ENCODE measurements around the gene SLFN12. TPM values are rescaled to one million over a fixed set of nuclear protein-coding genes. Genes with fewer than 3 reads are reported as not detected.

The SLFN12 gene
- total RNA-seq, 4 donors from 2014 or later = 11.1 to 15.0 (median 14.6) TPM

GRCh38 chr17:35374766-35375344 lies 57.4 kb downstream of the SLFN12 start:
- no peak for TF ChIP-seq CTCF (IDR thresholded peaks at IDR 0.05; ENCODE audit: low read depth)

GRCh38 chr17:35373984-35374765 lies 58.1 kb downstream of the SLFN12 start:
- TF ChIP-seq CTCF (IDR thresholded peaks at IDR 0.05; ENCODE audit: low read depth) = no peak

GRCh38 chr17:35373534-35373983 lies 58.7 kb downstream of the SLFN12 start, which contains the start of gene SLFN11:
Gene SLFN11 (minus strand): TSS chr17:35373621. CDS start chr17:35363807, 9,814 bp downstream.
- no peak for TF ChIP-seq CTCF (IDR thresholded peaks at IDR 0.05; ENCODE audit: low read depth)

GRCh38 chr17:35372846-35373533 lies 59.3 kb downstream of the SLFN12 start:
- no peak for TF ChIP-seq CTCF (IDR thresholded peaks at IDR 0.05; ENCODE audit: low read depth)

- TF ChIP-seq CTCF (IDR thresholded peaks at IDR 0.05; ENCODE audit: low read depth) = no peak
Observed at GRCh38 chr17:35371934-35372333, 60.4 kb downstream of the SLFN12 start.

GRCh38 chr17:35368081-35368830 lies 64.0 kb downstream of the SLFN12 start:
- TF ChIP-seq CTCF (IDR thresholded peaks at IDR 0.05; ENCODE audit: low read depth) = no peak

All from subcutaneous adipose tissue (tissue), 4 donors.